HepG2 (cell line): ENCODE measurements around the gene GIPC2. TPM values are rescaled to one million over a fixed set of nuclear protein-coding genes. Genes with fewer than 3 reads are reported as not detected.

Experiments
- ATAC-seq: fragments of 200-7000 bp; cut with Tn5 transposase; 3 replicates; pipeline ENCODE4 v1.9.1; 2020; ENCODE audit warnings: mild to moderate bottlenecking, moderate library complexity
- BruUV-seq: library from RNA; stranded (reverse); fragments of 400-500 nt; replicated peaks from 2 replicates; lab custom pipeline; 2021; lab: Mats Ljungman, UMichigan
- CTCF ChIA-PET: fragments of 300-600 bp; formaldehyde crosslinking; extraction: SDS; loops from one replicate; lab custom pipeline; 2021; ENCODE audit warnings: low total read pairs, inconsistent platforms, low intra/inter-chr PET ratio; lab: Yijun Ruan, JAX
- POLR2A ChIA-PET: fragments of 350-600 bp; sonication (Branson Sonifier 250); formaldehyde crosslinking; loops from one replicate; lab custom pipeline; 2020; ENCODE audit warnings: antibody characterized with exemption, inconsistent platforms; lab: Yijun Ruan, JAX
- DNase-seq: peaks from one replicate; pipeline ENCODE4 v3.0.0-alpha.2; 2015; ENCODE audit warnings: low spot score
- FAIRE-seq: peaks from 3 replicates; lab custom pipeline; 2011; peaks lifted over from hg19 to GRCh38; lab: Jason Lieb, UNC
- H2AFZ ChIP-seq: one replicate; pipeline ENCODE4 v1.6.1; 2011; ENCODE audit warnings: low read length, inconsistent platforms
- H3K27ac ChIP-seq: fragments of 300-600 bp; 3 replicates; pipeline ENCODE4 v1.8.0; 2011; ENCODE audit warnings: mixed run types, mild to moderate bottlenecking, mixed read lengths, low read length, inconsistent platforms; ENCODE audit not compliant: insufficient read depth; ENCODE audit errors: extremely low read length
- H3K27me3 ChIP-seq, 2 experiments: fragments of 200-600 bp in 1 of 2; 2 replicates in 1 of 2; 3 replicates in 1 of 2; pipeline versions ENCODE4 v1.6.0 to v1.8.0; 2011; ENCODE audit warnings: low read length in 2 of 2, mild to moderate bottlenecking in 2 of 2, moderate library complexity in 2 of 2, inconsistent platforms in 1 of 2; ENCODE audit not compliant: insufficient read depth in 2 of 2, control insufficient read depth in 1 of 2
- H3K36me3 ChIP-seq, 2 experiments: fragments of 200-600 bp in 1 of 2; replicated peaks in 1 of 2; 2 replicates in 1 of 2; 3 replicates in 1 of 2; pipeline versions ENCODE4 v1.5.1 to v1.8.0; 2011; ENCODE audit warnings: low read length in 2 of 2, inconsistent platforms in 1 of 2; ENCODE audit not compliant: insufficient read depth in 2 of 2, control insufficient read depth in 1 of 2
- H3K4me1 ChIP-seq: 2 replicates; pipeline ENCODE4 v1.5.1; 2012; ENCODE audit warnings: low read length, inconsistent platforms; ENCODE audit not compliant: insufficient read depth
- H3K4me2 ChIP-seq: 2 replicates; pipeline ENCODE4 v1.6.0; 2011; ENCODE audit warnings: low read depth, low read length, inconsistent platforms
- H3K4me3 ChIP-seq, 3 experiments: fragments of 200-600 bp in 1 of 3; sonication (generic), shearing (Covaris generic) in 1 of 3; replicated peaks in 1 of 3; 2 replicates each; pipeline ENCODE4 v1.5.1; 2011 to 2016; ENCODE audit warnings: low read length in 3 of 3, inconsistent platforms in 2 of 3, low read depth in 2 of 3, mild to moderate bottlenecking in 2 of 3, control low read depth in 1 of 3, mixed read lengths in 1 of 3; ENCODE audit not compliant: insufficient read depth in 1 of 3
- H3K79me2 ChIP-seq: one replicate; pipeline ENCODE4 v1.6.1; 2011; ENCODE audit warnings: low read length, inconsistent platforms; ENCODE audit not compliant: insufficient read depth
- H3K9ac ChIP-seq: 2 replicates; pipeline ENCODE4 v1.6.0; 2011; ENCODE audit warnings: mild to moderate bottlenecking, low read depth, low read length, inconsistent platforms; ENCODE audit not compliant: insufficient read depth
- H3K9me3 ChIP-seq: 2 replicates; pipeline ENCODE4 v1.5.1; 2012; ENCODE audit warnings: mild to moderate bottlenecking, low read length
- H4K20me1 ChIP-seq: 2 replicates; pipeline ENCODE4 v1.6.0; 2011; ENCODE audit warnings: inconsistent platforms, mild to moderate bottlenecking, low read length, moderate library complexity; ENCODE audit not compliant: insufficient read depth
- CAMTA2 ChIP-seq: sonication (generic); formaldehyde crosslinking; IDR thresholded peaks from 2 replicates; pipeline ENCODE4 v1.4.0; 2020; ENCODE audit warnings: mild to moderate bottlenecking, missing genetic modification reagents, borderline replicate concordance
- CBX1 ChIP-seq: IDR thresholded peaks from one replicate; pipeline ENCODE4 v1.6.1; 2016; ENCODE audit warnings: antibody characterized with exemption, low read depth
- GLI4 ChIP-seq: sonication (generic); formaldehyde crosslinking; IDR thresholded peaks from 2 replicates; pipeline ENCODE4 v1.5.1; 2020; ENCODE audit warnings: missing genetic modification reagents, mild to moderate bottlenecking, moderate library complexity, borderline replicate concordance
- NFYC ChIP-seq: IDR thresholded peaks from 2 replicates; pipeline ENCODE4 v1.6.1; 2016; ENCODE audit warnings: missing genetic modification reagents, missing compliant biosample characterization
- SETDB1 ChIP-seq: sonication (generic); formaldehyde crosslinking; IDR thresholded peaks from 2 replicates; pipeline ENCODE4 v1.5.1; 2020; ENCODE audit warnings: missing genetic modification reagents, mild to moderate bottlenecking, borderline replicate concordance
- TMF1 ChIP-seq: sonication (generic); formaldehyde crosslinking; IDR thresholded peaks from 2 replicates; pipeline ENCODE4 v1.8.1; 2022; ENCODE audit warnings: low read depth, missing genetic modification reagents
- XBP1 ChIP-seq: sonication (generic); formaldehyde crosslinking; IDR thresholded peaks from 2 replicates; pipeline ENCODE4 v1.5.0; 2020; ENCODE audit warnings: missing genetic modification reagents
- ZBTB8A ChIP-seq: sonication (generic); formaldehyde crosslinking; IDR thresholded peaks from 2 replicates; pipeline ENCODE4 v1.4.0; 2020; ENCODE audit warnings: mild to moderate bottlenecking, low read depth, missing genetic modification reagents, borderline replicate concordance
- ZMAT5 ChIP-seq: sonication (generic); formaldehyde crosslinking; IDR thresholded peaks from 2 replicates; pipeline ENCODE4 v1.5.0; 2020; ENCODE audit warnings: mild to moderate bottlenecking, low read depth, missing genetic modification reagents, borderline replicate concordance
- ZNF138 ChIP-seq: sonication (generic); formaldehyde crosslinking; IDR thresholded peaks from 2 replicates; pipeline ENCODE4 v1.5.0; 2020; ENCODE audit warnings: mild to moderate bottlenecking, low read depth, missing genetic modification reagents
- ZNF20 ChIP-seq: sonication (generic); formaldehyde crosslinking; IDR thresholded peaks from 2 replicates; pipeline ENCODE4 v1.4.0; 2020; ENCODE audit warnings: mild to moderate bottlenecking, moderate library complexity, missing genetic modification reagents
- ZNF292 ChIP-seq: sonication (generic); formaldehyde crosslinking; IDR thresholded peaks from 2 replicates; pipeline ENCODE4 v1.8.1; 2022; ENCODE audit warnings: mild to moderate bottlenecking, low read depth, missing genetic modification reagents, borderline replicate concordance
- ZNF562 ChIP-seq: sonication (generic); formaldehyde crosslinking; IDR thresholded peaks from 2 replicates; pipeline ENCODE4 v1.8.0; 2022; ENCODE audit warnings: missing genetic modification reagents, borderline replicate concordance
- WGBS: methylation state at CpG from one replicate; pipeline ENCODE4 v1.1.6; 2017; ENCODE audit warnings: low lambda C conversion rate; 5-methylcytosine and 5-hydroxymethylcytosine counted together
- in situ Hi-C: cut with HindIII; loops from 2 replicates; pipeline ENCODE4 v1.10.0; 2017; ENCODE audit warnings: low pct_unique_long_range_greater_than_20kb; ENCODE audit not compliant: extremely low pct_ligation_motif_present
- intact Hi-C: fragments of 100-400 bp; cut with micrococcal nuclease; formaldehyde crosslinking; loops from one replicate; pipeline ENCODE4 v1.10.0; 2022; ENCODE audit not compliant: unreplicated experiment
- polyA plus RNA-seq, 8 experiments: library from polyadenylated mRNA; depleted of rRNA in 3 of 8; stranded (reverse) in 7 of 8; unstranded in 1 of 8; fragments of >200 nt; fragmentation: Illumina TruSeq in 4 of 8; extraction: Trizol in 4 of 8; gene quantifications; 2 replicates each; pipeline versions ENCODE4 v1.2.1 to v1.2.3, GENCODE V29; 2011 to 2016; ENCODE audit warnings: low read depth in 4 of 8, missing spikeins in 1 of 8, mixed read lengths in 1 of 8; ENCODE audit not compliant: insufficient read depth in 1 of 8
- total RNA-seq, 5 experiments: library from RNA; depleted of rRNA; stranded (reverse); fragments of >200 nt; fragmentation: Illumina TruSeq; extraction: Trizol; gene quantifications; 2 replicates each; pipeline ENCODE4 v1.2.3, GENCODE V29; 2016; ENCODE audit warnings: low read depth in 1 of 5

The GIPC2 gene
- total and polyA plus RNA-seq, 2 of the 13 experiments (the other 11 are each of a cell fraction or from before 2014, with no cell fraction given), result 6.1 to 21.6 TPM

- 92% methylated on average over 2 of the region's 2 CpGs for WGBS
- H2AFZ ChIP-seq, result no peak overlapping the region
- no peaks in the 10 kb centered on the region for H3K4me1 ChIP-seq
- POLR2A ChIA-PET, result no interaction called here
- no peaks in the 10 kb centered on the region for H3K9me3 ChIP-seq
- no peak overlapping the region for H3K27ac ChIP-seq
- H3K4me2 ChIP-seq, result no peak overlapping the region
- no peaks in the 10 kb centered on the region; a peak in 2 of 5 replicates for H3K36me3 ChIP-seq
- peak; percentile 8 for DNase-seq
- in situ Hi-C loops (no loop called here), intact Hi-C loops (no loop called here)
- FAIRE-seq, result no peak
- no peaks in the 10 kb centered on the region for H3K27me3 ChIP-seq
- CTCF ChIA-PET, result no interaction called here
- no TSS peak for BruUV-seq
- H3K79me2 ChIP-seq, result no peaks in the 10 kb centered on the region
- no peaks in the 10 kb centered on the region for H4K20me1 ChIP-seq
- no peak for ATAC-seq
- H3K4me3 ChIP-seq, result no peak overlapping the region
- H3K9ac ChIP-seq, result no peak overlapping the region
- TF ChIP-seq ZNF562 (CRISPR knock-in tag), result no peak
- no peak for TF ChIP-seq ZNF20 (CRISPR knock-in tag)
- TF ChIP-seq NFYC (CRISPR knock-in tag), result no peak
- TF ChIP-seq XBP1, result no peak
- TF ChIP-seq ZNF138, result no peak
- no peak for TF ChIP-seq ZMAT5
- TF ChIP-seq TMF1 (CRISPR knock-in tag), result no peak
- no peak for TF ChIP-seq SETDB1 (CRISPR knock-in tag)
- TF ChIP-seq GLI4 (CRISPR knock-in tag), result no peak
- no peak for TF ChIP-seq ZNF292
- TF ChIP-seq CBX1, result no peak
- no peak for TF ChIP-seq ZBTB8A (CRISPR knock-in tag)
- no peak for TF ChIP-seq CAMTA2 (CRISPR knock-in tag)
- TF ChIP-seq, all 625 proteins: peak for 0
Measured at GRCh38 chr1:78101514-78101913, 55.7 kb downstream of the GIPC2 start.
